ENCODE results near the gene CCDC14.

Gene CCDC14

GRCh38 chr3:123864706-123865105 lies 96.3 kb downstream of the CCDC14 start:
- no peak for DNase-seq (ENCODE audit: low read depth in 4 of 4, low spot score in 1 of 4)
